HG02623 (cell line): Measurements from ENCODE around the gene HGFAC.
"Not testable (repeated sequence)": the region's sequence is repeated elsewhere in the genome, so short reads cannot be mapped to it uniquely, and the experiment has no call there.

ENCODE experiments used
- ATAC-seq: cut with Tn5 transposase; IDR thresholded peaks from one replicate; pipeline ENCODE4 v1.9.1; 2021; ENCODE audit warnings: moderate library complexity; ENCODE audit not compliant: unreplicated experiment

The HGFAC gene

GRCh38 chr4:3440011-3440410 is 1.8 kb upstream of the HGFAC start:
- ATAC-seq: no peak

GRCh38 chr4:3440979-3441500 is 728 bp upstream of the HGFAC start:
- ATAC-seq: no peak

GRCh38 chr4:3442460-3442958 is 741 bp downstream of the HGFAC start:
- ATAC-seq: no peak

- no peak for ATAC-seq
Observed at GRCh38 chr4:3442959-3443749, 1.4 kb downstream of the HGFAC start.

DNA sequence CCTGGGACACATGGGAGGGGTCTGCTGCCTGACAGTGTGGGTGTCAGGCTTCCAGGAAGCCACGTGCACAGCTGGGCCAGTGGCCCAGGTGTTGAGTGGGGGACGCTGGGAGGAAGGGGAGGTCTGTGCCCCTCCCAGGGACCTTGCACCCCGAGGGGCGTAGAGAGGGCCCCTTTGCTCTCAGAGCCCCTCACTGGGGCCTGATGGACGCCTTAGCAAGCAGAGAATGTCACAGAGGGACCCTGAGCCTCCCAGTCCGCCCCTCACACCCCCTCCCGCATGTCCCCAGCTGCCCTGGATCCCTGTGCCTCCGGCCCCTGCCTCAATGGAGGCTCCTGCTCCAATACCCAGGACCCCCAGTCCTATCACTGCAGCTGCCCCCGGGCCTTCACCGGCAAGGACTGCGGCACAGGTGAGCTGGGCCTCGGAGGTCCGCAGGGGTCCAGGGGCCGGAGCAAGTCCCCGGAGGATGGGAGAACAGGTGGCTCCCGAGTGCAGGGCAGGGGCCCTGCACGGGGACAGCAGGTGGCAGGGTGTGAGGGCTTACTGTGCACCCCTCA is 2.1 kb downstream of the HGFAC start:
- ATAC-seq: no peak

GRCh38 chr4:3444351-3445110 is 2.8 kb downstream of the HGFAC start:
- no peak for ATAC-seq

DNA sequence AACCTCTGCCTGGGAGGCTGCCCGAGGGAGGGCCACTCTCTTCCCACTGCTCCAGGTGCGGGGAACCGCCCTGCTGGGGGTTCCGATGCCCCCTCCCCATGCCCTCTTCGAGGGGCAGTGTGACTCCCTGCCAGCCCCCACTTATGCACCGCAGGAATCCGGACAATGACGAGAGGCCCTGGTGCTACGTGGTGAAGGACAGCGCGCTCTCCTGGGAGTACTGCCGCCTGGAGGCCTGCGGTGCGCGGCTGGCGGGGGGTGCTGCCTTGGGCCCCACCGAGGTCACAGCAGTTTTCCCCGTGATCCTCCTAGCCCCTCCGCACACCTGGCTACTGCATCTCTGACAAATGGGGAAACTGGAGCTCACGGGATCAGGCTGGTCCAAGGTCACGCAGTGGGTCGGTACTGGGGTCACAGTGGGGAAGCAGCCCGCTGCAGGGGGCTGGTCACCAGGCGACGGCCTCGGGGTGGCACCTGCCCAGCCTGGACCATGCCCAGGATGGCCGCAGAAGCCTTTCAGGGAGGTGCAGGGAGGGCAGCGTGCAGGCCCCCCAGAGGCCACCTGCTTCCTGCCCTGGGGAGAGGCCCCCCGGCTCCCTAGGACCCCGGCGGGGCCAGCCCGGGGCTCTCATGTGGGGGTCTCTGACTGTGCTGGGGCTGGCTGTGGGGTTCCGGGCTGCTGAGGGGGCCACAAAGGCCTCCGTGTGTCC is 3.5 kb downstream of the HGFAC start:
- no peak for ATAC-seq

DNA sequence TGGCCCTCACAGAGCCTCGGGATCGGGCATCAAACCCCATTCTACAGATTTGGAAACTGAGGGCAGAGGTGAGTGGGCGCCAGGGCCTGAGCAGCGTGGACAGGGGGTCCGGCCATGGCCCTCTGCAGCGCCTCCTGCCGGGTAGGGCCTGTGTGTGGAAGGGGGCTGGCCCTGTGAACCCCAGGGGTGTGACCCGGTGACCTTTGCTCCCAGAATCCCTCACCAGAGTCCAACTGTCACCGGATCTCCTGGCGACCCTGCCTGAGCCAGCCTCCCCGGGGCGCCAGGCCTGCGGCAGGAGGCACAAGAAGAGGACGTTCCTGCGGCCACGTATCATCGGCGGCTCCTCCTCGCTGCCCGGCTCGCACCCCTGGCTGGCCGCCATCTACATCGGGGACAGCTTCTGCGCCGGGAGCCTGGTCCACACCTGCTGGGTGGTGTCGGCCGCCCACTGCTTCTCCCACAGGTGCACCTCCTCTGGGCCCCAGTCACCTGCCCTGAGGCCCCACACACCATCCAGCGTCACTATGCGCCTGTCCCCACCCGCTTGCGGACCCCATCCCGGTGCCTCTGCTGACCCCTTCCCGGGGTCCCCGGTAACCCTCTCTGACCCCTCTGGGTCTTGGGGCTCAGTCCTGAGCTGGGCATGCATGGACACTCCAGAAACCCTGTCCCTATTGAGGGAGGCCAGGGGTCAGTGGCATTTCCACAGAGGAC is 4.2 kb downstream of the HGFAC start:
- no peak for ATAC-seq

DNA sequence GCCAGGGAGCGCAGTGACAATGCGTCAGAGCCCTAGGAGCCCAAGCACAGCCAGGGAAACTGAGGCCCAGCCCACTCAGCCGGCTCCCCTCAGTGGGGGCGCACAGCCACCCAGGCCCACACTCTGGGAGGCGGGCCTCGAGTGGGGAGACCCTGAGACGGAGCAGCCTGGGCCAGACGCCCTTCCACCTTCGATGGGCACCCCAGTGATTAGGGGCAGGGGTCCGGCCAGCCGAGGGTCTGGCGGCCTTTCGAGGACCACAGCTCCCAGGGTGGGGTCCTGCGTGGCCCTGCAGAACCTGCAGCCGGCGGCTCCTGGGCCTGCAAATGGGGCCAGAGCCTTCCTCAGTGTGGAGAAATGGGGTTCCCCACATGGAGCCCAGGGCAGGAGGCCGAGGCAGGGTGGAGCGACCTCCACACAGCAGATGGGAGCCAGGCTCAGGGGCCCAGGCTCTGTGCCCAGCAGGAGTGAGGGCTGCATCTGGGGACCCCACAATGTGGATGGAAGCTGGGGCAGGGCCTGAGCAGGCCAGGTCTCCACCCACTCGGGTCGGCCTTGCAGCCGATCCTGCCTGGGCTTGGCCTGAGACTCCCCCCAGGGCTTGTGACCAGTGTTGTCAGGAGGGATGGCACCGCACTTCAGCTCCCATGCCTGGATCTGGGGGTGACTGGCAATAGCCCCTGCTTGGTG is 5.0 kb downstream of the HGFAC start:
- no peak for ATAC-seq

- no peak for ATAC-seq
Observed at GRCh38 chr4:3447431-3448395, 5.9 kb downstream of the HGFAC start.

- no peak for ATAC-seq
Observed at GRCh38 chr4:3449047-3449573, 7.3 kb downstream of the HGFAC start.

- ATAC-seq: no peak
Observed at GRCh38 chr4:3449574-3450534, 8.1 kb downstream of the HGFAC start.

- no peak for ATAC-seq
Observed at GRCh38 chr4:3450643-3451042, 8.9 kb downstream of the HGFAC start.

- no peak for ATAC-seq
Observed at GRCh38 chr4:3451956-3452355, 10.2 kb downstream of the HGFAC start.

DNA sequence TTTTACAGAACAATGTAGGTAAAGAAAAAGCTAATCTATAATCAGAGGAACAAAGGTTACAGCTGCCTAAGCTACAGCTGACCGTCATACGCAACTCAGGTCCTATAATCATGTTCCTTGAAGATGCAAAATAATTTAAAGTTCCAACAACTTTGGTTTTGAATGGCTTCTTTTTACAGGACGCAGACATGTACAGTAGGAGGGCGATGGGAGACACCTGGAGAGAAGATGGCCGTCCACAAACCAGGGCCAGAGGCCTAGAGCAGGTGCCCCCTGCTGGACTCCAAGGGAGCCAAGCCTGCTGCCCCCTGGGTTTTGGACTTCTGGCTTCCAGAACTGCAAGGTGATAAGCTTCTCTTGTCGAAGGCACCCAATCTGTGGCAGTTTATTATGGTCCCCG is 10.6 kb downstream of the HGFAC start:
- ATAC-seq: no peak

- not testable (repeated sequence) for ATAC-seq
Observed at GRCh38 chr4:3455596-3455995, 13.8 kb downstream of the HGFAC start.

DNA sequence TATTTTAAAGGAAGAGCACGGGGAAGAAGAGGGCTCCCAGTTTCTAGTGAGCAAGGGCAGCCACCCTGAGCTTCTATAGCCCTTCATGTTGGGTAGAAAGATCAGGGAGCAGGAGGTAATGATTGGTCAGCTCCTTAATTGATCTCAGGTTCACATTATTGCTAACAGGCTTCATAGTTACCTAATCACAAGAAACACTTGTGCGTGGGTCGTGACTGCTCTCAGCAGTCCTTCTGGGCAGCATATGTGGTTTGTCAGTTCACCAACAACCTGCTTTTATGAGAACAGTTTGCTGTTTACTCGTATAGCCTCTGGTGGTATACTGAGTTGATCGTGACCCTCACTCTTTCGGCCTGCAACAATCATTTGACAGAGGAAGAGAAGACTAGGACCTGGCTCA is 16.6 kb downstream of the HGFAC start:
- ATAC-seq: no peak
